GM21529 (cell line): ENCODE measurements around the gene PTPRD.

Source experiments
- ATAC-seq: cut with Tn5 transposase; IDR thresholded peaks from one replicate; pipeline ENCODE4 v1.9.1; 2021; ENCODE audit not compliant: unreplicated experiment

The PTPRD gene

DNA sequence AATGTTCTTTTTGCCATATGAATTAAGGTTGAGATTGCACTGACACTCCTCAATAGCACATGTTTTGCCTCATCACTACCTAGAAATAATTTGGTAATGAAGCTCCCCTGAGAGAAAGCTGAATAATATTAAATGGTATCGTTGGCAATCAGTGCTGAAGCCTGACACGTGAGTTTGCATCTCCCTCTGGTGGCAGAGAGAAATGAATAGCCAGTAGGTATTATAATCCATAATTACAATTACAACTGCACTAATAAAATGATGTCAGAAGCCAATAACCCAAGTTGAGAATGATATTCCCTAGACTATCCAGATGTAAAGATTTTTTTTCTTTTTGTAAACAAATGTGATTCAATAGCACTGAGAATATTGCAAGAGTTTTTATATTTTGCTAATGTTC, 700.3 kb downstream of the PTPRD start:
- ATAC-seq = no peak

DNA sequence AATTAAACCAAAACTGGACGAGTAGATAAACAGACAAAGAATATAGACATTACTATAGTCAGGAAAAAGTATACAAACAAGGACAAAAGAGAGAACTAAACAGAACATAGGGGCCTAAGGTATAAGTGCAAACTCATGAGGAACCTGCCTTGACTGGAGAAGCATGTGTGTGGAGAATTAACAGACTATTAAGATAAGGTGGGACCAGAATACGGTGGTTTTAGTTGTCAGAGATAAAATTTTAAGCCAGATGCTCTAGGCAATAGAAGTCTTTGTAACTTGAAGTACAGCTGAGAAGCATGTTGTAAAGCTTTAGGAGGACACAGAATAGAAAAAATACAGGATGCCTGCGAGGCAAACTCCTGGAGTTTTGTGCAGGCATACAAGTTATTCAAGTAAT, 707.1 kb downstream of the PTPRD start:
- no peak for ATAC-seq

DNA sequence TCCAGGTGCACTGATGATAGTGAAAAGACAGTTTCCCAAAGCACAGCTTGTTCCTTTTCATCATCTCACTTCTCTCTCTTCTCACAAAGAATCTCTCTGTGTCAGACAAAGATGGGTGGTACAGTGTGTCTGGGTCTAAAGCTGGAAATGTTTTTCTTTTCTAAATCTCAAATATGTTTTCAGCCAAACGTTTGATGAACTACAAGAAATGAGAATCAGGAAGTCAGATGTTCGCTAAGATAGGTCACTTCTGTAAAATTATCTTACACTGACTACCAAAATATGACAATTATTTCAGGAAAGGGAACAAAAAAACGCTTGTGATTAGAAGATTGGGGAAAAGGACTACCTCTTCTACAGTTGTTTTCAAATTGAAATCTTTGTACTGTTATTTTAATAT, 708.8 kb downstream of the PTPRD start:
- no peak for ATAC-seq

DNA sequence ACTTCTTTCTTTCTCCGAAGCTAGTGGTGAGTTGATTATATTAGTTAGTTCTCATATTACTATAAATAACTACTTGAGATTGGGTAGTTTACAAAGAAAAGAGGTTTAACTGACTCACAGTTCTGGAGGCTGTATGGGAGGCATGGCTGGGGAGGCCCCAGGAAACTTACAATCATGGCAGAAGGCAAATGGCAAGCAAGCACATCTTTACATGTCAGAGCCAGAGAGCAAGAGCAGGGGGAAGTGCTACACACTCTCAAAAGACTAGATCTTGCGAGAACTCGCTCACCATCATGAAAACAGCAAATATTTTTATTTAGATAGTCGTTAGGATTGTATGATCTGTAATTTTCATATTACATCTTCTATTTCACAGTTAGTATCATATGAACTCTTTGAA, 711.2 kb downstream of the PTPRD start:
- ATAC-seq = no peak

DNA sequence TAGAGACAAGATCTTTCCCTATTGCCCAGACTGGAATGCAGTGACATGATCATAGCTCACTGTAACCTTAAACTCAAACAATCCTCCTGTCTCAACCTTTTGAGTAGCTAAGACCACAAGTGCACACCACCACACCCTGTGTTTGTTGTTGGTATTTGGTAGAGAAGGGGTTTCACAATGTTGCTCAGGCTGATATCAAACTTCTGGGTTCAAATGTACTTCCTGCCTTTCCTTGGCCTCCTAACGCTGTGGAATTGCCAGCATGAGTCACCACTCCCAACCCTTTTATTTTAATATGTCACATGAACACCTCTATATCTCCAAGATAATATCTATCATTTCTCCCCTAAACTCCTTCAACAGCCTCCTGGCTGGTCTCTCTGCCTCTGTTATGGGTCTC, 719.0 kb downstream of the PTPRD start:
- no peak for ATAC-seq

DNA sequence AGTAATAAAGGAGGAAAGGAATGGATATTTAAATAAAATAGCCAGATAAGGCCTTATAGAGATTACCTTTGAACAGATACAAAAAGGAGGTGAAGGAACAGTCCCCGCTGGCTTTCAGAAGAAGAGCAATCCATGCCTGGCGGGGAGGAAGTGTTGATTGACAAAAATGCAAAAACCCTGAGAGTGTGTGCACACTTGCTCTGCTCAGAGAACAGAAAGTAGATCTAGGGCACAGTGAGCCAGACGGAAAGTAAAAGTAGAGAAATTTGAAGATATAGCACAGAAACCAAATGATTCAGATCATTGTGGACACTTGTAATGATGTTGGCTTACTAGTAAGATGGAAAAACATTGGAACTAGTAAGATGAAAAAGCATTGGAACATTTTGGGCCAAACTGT, 720.6 kb downstream of the PTPRD start:
- ATAC-seq = no peak

DNA sequence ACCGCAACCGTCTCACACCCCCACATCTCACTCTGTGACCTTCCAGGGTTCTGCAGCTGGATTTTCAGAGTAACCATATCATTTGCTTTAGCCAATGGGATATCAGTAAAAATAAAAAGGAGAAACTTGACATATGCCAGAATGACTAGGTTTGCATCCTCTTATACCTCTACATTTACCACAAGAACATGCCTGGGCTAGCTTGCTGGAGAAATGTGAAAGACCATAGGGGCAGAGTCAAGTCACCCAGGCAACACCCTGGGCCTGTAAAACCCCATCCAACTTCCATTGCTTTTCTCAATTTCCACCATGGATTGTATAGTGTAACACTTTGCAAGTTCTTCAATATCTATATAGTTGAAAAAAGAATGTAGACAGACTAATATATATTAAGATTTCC, 731.1 kb downstream of the PTPRD start:
- no peak for ATAC-seq

DNA sequence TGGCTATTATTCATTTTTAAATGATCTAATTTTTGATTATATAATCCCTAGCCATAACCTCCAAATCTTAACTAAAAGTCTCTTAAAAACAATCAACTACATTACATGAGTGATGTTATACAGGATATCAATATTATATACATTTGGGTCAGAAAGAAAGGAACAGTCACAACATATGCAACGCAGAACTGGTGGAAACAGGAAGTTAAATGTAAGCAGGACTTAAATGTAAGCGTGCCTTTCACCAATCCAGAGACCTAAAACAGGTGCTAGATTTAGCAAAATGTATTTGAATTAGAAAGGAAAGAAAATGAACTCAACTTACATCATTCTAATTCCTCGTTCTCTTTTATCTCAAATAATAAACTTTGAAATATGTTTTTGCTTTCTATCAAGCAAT, 738.5 kb downstream of the PTPRD start:
- ATAC-seq = no peak

DNA sequence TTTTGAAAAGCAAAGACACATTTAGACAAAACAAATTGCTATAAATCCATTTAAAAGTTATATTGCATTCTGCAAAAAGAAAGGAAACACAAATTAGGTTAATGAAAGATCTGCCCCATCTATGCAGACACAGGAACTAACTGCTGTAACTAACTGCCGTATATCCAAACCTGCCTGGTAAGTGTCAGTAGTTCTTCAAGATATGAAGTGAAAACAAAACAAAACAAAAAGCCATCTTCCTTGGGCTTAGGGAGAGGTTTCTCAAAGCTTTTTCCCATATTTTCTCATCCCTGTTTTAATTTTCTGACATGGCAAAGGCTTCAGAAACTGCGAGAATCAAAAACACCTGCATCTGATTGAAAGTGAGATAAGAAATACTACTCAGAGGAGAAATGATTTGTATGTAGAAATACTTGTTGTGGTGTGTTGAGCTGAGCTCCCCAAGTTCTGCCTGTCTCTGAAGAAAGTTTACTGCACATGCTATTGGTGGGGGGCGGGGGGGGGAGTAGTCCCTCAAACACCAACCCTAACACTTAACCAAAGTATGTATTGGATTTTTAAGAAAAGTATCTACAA, 750.5 kb downstream of the PTPRD start:
- no peak for ATAC-seq

DNA sequence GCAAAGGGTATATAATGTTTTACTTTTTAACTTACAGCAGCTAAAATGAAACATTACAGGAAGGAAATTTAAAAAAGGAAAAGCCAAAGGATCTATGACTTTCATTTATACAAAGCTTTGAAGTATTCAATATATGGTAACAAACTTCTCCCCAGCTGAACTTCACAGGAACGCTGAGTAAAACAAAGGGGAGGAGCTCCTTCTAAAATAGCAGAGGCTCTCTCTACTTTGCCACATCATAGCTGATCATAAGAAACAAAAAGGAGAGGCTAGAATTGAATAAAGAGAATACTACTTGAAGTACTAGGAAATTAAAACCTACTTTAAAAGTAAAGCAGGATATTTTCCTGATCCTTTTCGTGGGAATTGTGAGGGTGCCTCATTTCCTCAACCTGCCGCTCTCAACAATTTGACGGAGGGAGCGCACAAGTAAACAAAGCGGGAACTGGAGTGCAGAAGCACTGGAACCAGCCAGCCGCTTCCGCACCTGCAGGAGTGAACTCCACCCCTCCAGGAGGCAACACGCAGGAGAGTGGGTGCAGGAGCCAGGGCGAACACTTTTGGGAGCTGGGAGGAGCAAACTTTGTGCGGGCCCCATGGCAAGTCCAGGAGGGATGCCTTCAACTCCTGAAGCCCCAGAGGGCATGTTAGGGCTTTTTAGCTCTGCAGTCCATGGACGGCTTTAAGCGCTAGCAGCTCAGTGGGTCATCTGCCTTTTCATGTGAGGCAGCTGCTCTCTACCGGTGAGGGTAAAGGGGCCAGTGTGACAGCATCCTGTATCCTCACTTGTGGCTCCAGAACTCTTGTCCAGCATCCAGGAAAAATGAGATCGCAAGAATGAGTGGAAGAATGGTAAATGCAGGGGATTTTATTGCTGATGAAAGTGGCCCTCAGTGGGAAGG, 757.4 kb downstream of the PTPRD start:
- no peak for ATAC-seq

DNA sequence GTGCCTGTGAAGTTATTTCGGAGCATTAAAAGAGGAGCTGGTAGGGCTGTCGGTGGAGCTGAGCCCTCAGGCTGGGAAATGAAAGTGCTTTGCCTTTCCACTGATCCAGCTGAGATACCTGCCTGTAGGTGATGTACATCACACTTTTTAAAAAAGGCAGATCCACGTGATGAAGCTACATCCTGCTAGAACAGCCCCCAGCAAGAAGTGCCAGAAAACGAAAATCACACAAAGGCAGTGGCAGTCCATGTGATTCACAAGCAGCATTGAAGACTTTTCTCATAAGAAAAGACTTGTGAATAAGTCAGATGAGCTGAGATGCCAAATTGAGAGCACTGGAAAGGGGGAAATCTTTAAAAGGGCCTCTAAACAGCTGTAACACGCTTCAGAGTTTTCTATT, 765.1 kb downstream of the PTPRD start:
- ATAC-seq = no peak

DNA sequence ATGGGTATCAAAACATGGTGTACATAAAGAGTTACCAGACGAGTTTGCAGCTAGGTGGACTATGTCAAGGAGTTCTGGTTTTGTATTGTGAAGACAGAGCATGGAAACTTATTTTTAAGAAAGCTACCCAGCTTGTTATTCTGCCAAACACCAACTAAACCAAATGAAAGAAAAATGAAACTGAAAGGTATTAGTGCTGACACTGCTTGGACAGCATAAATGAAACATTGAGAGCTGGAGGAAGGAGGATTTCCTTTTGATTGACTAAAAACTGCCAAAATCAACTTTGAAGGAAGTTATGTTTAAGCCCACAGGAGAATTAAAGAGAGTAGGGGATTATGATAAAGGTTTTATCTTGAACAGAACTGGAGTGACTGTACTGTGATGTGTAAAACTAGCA, 766.2 kb downstream of the PTPRD start:
- peak; percentile 82 for ATAC-seq

DNA sequence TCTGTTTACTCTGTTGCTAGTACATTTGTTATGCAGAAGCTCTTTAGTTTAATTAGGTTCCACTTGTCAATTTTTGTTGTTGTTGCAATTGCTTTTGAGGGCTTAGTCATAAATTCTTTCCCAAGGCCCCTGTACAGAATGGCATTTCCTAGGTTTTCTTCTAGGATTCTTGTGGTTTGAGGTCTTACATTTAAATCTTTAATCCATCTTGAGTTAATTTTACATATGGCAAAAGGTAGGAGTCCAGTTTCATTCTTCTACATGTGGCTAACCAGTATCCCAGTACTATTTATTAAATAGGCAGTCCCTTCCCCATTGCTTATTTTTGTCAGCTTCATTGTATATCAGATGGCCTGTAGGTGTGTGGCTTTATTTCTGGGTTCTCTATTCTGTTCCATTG, 792.4 kb downstream of the PTPRD start:
- no peak for ATAC-seq

DNA sequence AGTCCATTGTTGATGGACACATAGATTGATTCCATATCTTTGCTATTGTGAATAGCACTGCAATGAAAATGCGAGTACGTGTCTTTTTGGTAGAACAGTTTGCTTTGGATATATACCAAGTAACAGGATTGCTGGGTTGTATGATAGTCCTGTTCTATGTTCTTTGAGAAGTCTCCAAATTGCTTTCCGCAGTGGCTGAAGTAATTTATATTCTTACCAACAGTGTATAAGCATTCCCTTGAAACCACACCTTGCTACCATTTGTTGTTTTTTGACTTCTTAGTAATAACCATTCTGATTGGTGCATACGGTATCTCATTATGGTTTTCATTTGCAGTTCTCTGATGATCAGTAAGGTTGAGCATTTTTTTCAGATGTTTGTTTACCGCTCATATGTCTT, 792.9 kb downstream of the PTPRD start:
- ATAC-seq = no peak

DNA sequence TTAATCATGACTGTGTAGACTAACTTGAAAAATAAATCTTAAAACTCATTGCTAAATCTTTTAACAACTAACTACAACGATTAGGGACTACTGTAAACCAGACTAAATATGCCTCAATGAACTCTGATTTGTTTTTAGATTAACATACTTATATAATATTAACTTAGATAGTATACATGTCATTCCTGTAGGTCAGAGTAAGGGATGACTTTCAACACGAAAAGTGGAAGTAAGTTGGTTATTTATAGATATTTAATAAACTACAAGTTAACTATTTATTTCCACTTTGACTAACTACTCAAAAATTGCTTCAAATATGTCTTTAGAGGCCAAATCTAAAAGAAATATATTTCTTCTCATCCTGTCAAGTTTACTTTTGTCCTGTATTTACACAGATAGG, 795.6 kb downstream of the PTPRD start:
- ATAC-seq = no peak

DNA sequence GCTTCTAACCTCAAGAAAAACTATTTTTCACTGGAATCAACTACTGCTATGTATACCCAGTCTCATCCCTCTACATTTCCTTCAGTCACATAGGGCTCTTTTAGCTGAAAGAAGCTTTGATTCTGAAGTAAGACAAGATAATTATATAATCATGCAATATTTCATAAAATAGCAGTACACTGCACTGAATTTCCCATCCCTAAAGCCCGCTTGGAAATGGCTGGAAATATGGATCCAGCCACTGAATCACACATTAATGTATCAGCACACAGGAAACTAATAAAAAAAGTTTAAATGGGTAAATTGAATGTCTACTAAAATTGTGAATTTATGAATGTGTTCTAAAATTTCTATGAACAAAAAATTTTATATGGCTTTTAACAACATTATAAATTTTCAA, 808.7 kb downstream of the PTPRD start:
- ATAC-seq = no peak

DNA sequence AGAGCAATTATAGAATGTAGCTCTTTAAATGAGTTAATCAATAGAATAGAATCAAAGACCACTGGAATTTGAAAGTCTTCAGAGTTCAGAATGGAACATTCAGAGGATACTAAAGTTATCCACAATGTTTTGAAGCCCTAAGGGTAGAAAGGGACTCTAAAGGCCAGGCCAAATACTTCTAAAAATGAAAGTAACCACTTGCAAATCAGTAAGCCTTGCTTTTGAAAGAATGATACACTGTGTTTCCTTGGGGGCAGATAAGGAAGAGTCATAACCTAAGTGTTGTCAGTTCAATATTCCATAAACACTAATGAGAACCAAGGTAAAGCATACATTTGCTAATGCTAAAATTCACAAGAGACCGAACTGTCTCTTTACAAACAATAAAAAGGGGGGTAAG, 813.5 kb downstream of the PTPRD start:
- no peak for ATAC-seq

DNA sequence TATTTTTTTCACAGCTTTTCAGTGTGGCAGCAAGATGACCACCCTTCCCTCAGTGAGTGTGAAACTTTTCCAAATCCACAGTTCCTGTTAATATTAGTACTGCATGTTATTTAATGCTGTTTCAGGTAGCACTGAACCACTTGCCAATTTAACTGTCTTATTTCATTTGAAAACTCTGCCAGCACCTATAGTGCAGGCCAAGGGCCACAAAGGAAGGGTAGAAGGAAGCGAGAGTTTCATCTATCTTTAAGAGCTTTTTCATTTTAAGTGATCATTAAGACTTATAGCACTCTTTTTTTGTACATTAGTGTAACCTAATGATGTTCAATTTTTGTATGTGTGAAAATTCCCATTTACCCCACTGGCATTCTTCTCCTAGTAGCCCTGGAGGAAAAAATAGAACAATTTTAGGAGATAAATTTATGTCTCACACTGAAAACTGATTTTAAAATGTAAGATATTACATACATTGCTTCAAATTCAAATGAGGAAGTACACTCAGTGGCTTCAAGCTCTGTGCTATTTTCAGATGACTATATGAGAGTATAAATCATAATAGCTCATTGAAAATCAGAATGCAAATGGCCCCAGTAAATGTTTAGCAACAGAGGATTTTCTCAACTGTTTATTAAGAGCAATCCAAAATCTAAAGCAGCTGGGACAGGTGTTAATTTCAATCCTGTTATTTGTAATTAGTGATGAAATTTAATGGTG, 820.5 kb downstream of the PTPRD start:
- peak; percentile 43 for ATAC-seq

DNA sequence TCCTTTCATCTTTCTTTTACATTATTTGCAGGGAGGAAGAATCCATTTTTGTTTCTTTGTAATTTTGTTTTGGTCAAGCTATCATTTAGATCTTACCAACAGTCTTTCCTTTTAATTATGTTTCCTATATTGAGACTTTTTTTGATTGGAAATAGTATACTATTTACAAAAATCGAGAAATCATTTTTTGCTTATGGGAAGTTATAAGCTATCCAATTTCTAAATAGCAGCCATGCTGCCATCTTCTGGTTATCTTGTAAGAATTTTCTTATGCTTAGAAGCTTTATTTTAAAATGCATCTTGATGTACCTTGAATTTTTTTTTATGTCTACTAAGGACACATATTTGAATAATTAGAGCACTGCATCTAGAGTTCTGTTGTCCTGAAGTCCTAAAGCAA, 821.2 kb downstream of the PTPRD start:
- ATAC-seq = no peak

DNA sequence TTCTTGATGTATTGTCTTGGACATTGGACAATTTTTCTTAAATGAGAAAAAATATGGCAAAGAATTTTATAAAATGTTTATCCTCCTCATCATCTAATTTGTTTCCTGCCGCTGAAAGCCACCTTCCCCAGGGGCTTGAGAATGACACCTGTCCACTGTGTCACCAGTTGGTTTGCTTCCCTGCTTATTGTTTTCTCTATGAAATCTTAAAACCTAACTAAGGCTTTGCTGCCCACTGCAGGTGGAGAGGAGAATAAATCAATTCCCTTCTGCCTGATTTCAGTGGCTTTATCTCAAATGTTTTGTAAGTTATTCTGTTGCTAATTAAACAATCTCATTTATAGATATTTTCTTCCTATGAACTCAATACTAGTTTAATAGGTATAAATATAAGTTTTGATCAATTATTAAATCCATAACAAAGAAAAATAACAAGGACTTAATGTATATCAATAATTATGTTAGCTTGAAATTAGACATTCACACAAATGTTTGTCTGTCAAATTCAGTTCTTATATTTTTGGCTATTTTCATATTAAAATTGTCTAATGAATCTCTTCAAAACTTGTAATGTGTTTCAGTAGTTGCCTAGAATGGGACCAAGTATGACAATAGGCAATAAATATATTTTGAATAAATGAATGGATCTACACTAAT, 822.5 kb downstream of the PTPRD start:
- ATAC-seq = peak; percentile 69

DNA sequence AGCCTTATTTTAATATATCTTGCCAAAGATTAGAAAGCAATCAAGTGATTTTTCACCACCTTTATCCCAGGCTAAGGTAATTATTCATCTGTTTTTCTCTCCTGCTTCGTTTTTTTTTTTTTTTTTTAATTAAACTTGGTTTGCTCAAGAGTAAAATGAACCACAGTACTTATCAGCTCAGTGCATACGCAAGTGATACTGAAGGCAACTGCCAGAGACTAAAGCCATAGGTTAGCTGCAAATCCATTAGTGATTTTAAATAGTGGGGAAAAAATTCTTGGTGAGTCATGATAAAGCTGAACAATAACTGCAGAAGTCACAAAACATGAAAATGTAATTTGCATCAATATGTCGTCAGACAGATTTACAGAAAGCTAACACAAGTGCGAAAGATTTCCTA, 829.1 kb downstream of the PTPRD start:
- ATAC-seq = no peak

DNA sequence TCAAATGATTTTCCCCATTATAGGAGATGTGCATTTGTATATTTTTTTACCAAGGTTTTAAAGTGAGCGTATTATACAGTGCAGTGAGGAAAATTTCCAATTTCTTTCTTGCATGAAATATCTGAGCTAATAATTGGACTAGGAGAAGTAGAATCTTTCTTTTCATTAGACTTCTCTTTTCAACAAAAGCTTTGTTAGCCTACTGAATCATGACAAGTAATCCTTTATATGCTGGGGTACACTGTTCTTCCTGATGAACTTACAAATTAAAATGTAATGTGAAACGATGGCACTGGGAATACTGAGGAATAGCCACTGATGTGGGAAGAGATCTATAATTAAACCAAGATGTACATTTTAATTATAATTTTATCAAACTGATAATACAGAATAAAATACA, 829.6 kb downstream of the PTPRD start:
- ATAC-seq = no peak
